HG02642 (cell line): ENCODE results near the gene NBPF11.
"Not testable (repeated sequence)": the region's sequence is repeated elsewhere in the genome, so short reads cannot be mapped to it uniquely, and the experiment has no call there.

Experiments used
- ATAC-seq: cut with Tn5 transposase; IDR thresholded peaks from one replicate; pipeline ENCODE4 v1.9.1; 2021; ENCODE audit warnings: mild to moderate bottlenecking; ENCODE audit not compliant: unreplicated experiment, poor library complexity

The NBPF11 gene, protein sequence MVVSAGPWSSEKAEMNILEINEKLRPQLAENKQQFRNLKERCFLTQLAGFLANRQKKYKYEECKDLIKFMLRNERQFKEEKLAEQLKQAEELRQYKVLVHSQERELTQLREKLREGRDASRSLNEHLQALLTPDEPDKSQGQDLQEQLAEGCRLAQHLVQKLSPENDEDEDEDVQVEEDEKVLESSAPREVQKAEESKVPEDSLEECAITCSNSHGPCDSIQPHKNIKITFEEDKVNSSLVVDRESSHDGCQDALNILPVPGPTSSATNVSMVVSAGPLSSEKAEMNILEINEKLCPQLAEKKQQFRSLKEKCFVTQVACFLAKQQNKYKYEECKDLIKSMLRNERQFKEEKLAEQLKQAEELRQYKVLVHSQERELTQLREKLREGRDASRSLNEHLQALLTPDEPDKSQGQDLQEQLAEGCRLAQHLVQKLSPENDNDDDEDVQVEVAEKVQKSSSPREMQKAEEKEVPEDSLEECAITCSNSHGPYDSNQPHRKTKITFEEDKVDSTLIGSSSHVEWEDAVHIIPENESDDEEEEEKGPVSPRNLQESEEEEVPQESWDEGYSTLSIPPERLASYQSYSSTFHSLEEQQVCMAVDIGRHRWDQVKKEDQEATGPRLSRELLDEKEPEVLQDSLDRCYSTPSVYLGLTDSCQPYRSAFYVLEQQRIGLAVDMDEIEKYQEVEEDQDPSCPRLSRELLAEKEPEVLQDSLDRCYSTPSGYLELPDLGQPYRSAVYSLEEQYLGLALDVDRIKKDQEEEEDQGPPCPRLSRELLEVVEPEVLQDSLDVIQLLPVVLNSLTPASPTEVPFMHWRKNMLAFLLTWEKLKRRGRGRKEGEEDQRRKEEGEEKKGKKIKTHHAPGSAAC

DNA sequence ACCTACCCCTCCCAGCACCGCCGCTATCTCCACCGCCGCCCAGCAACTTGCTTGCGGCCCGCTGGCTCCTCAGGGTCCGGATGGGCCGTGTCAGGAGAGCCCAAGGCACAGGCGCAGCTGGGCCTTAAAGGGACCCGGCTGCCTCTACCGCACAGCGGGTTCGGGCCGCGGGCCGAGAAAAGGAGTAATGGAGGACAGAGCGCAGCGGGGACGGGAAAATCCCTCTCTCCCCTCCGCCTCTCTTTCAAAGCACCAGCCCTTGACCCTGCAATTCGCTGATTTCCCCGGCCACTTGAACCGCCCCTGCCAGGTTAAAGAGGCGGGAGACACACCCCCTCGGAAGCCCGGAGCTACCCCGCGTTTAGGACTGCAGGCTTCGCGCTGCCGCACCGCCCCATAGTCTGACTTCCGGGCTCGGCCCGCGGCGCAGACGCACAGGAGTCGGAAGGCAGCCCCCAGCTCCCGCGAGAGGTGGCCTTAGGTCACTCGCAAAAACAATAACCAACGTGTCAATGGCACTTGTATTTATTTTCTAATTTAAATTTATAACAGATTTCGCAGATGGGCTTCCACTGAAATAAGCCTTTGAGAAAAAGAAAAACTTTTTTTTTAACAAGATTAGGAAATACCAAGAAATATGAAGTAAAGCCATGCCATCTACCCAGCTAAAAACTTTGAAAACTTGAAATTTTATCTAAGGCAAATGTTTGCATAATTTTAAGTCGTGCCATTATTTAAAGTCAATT lies at the start of gene NBPF11:
Gene NBPF11 (minus strand): TSS at position 371 of the 746 bp plus-strand sequence. CDS start 25,278 bp downstream, outside the sequence.
- ATAC-seq: peak; percentile 79

DNA sequence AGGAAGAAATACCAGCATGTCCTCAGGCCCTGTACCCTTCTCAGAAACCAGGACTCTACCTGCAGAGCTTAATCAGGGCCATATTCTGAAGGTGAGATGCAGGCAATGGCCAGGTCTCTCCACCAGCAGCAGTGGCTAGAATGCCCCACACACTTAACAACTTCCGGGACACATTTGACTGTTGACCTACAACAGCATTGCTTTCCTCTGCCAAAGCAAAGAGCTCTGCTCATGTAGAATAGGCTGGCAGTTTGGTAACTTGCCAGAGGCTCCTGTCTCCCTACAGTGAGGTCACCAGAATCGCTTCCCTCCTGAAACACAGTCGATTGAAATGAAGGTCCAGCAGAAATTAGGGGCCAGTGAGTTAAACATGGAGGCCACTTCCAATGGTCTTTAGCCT lies 45.3 kb upstream of the NBPF11 start:
- not testable (repeated sequence) for ATAC-seq

DNA sequence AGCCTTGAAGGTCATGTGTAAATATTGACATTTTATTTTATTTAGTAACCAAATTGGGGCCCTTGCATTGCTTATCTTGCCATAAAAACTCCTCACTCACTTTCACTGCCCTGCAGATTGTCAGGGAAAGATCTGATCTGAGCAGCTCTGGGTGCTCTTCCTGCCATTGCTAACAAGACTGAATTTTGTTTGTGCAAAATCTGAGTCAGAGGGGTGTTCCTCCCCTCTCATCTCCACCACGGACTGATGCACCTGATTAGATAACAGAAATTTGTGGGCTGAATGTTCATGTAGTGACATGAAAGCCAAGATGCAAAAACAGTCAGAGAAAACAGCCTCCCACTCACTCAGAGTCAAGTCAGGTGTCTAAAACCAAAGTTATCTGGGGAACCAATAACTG lies 44.9 kb upstream of the NBPF11 start:
- not testable (repeated sequence) for ATAC-seq

DNA sequence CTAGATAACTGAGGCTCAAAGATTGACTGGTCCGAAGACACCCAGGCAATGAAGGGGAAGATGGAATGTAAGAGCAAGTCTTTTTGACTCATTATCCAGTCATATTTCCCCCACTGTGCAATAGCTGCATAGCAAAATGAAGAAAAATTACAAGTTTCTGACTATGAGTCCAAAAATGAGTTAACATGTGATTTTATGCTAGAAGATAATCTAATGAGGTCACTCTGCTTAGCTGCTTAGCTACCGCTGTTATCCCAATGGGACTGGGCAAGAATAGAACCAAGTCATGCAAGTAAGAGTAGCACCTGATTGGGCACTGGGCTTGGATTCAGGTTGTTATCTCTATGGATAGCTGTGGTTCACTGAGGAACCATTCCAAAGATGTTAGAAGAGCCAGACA lies 43.0 kb upstream of the NBPF11 start:
- not testable (repeated sequence) for ATAC-seq

DNA sequence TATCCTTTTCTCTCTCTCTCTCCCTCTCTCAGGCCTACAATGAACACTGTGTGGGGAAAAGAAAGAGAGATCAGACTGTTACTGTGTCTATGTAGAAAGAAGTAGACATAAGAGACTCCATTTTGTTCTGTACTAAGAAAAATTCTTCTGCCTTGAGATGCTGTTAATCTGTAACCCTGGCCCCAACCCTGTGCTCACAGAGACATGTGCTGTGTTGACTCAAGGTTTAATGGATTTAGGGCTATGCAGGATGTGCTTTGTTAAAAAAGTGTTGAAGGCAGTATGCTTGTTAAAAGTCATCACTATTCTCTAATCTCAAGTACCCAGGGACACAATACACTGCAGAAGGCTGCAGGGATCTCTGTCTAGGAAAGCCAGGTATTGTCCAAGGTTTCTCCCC lies 36.7 kb upstream of the NBPF11 start:
- not testable (repeated sequence) for ATAC-seq

DNA sequence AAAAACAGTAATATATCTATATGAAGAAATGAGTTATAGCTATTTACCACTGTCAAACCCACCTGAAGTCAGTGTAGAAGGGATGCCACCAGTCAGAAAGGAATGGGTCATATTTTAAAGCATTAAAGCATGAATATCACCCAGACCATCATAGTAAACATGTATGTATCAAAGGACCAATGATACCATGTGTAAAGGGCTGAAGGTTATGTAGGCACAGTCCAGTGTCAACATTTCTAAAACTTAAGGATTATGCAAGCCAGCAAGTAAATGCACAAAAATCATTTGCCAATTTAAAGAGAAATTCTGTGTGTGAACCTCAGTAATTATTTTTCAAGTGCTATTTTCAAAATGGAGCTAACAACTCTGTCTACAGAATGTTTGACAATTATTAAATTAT lies 26.6 kb upstream of the NBPF11 start:
- not testable (repeated sequence) for ATAC-seq

DNA sequence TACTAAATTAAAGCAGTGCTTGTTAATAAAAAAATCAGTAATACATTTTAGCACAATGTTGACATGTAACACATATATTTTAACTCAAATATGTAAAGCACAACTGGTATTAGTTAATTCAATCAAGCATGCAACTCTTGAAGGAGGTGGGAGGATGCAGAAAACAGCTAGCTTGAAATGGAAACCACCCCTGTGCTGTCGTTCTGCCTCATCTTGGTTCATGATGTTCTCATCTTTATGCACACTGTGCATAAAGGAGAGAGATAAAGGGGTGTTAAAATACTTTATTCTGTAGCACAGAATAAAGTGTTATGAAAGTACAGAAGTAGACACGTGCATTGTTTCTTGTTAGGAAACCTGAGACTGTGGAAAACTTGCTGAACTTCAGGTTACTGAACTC lies 23.3 kb upstream of the NBPF11 start:
- ATAC-seq: not testable (repeated sequence)

DNA sequence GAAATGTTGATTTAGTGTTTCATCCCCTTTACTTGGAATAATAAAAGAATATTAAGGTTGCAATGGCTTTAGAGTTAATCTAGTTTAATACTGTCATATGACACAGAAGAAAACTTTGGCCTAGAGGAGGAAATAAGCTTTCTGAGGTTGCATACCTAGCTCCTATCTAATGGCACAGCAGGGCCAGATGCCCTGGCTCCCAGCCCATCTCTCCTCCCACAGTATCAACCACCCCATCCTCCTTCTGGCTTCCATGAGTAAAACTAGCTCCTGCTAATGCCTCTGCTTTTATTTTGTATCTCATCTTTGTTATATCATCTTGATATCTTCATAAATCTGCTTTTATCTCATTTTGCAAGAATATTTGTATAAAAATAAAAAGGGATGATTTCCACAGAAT lies 19.9 kb upstream of the NBPF11 start:
- not testable (repeated sequence) for ATAC-seq

DNA sequence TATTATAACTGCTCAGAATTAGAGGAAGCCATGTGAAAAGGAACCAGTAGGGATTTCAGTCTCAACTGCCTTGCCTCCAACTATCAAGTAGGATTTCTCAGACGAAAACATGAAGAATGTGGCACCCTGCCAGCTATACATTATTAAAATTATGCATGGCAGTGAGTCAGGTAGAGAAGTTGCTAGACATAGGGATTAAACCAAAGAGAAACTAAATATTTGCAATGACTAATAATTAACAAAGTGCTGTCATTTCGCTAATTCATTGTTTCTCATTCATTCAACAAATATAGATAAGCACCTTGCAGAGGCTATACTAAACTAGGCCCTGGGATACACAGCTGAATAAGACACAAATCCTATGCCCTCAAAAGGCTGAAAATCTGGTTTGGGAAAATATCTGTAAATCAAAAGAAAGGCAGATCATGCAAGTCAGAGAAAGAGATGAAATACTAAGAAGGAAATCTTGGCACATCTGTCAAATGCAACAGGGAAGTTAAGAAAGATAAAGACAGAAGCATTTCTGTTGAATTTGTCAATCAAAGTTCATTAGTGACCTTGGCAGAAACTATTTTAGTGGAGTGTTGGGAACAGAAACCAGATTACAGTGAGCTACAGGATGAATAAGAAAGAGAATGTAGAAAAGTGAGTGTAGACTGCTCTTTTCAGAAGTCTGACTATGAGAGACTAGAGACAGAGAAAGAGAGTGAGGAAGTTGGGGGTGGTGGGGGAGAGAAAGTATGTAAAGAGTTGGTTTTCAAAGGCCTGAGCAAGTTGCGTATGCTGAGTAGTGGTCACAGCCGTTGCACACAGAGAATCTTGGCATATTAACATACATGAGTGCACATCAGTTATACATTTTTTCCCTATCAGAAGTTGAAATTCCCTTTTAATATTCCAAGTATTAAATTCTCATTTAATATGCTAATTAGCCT lies 14.7 kb upstream of the NBPF11 start:
- ATAC-seq: no peak

DNA sequence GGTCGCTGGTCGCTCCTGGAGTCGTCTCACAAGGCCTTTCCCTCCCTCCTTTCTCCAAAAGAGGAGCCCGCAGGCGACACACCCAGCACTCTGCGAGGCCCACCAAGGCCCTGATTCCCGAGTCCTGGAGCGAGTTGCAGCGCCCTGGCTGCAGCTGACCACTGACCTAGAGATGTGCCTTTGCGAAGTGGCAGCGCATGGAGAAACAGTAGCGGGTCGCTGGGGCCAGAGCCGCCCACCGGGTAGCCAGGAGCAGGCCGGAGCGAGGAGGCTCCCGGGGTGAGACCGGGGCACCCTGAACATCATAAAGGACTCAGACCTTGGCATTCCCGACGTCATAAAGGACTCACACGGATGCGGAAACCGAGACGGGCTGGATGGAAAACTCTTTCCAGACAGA lies 10.3 kb upstream of the NBPF11 start:
- no peak for ATAC-seq

DNA sequence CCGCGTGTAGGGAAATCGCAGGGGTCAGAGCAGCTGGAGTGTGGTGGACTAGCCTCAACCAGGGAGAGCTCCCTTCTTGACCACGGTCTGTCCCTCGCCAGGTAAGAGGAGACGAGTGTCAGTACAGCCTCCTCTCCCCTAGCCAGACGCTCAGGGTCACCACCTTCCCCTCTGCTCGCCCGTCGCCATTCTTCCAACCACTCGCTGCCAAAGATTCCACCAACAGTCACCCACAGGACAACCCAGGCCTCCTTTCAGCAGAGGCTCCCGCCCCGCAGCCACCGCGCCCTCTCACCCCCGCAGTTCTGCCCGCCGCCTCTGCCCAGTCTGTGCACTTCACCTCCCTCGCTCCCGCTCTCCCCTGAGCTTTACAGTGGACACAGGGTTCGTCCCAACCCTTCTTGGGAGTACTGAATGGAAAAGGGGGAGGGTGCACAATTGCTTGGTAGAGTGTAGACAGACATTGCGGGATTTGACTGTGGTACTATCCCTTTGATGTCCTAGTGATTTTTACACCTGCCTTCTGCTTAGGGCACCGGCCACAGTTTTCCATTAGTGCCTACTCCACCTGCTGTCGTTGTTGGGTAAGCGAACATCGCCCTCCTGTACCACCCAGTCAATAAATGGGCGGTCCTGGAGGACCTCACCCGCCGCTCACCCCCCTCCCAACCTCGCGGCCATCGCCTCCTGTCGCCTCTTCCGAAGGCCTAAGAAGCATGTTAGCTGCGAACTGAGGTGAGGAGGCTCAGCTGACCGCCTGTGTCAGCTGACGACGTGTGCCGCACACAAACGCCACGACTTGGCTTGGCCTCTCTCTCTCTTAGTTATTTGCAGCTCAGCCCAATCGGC lies 9.2 kb upstream of the NBPF11 start:
- ATAC-seq: no peak

DNA sequence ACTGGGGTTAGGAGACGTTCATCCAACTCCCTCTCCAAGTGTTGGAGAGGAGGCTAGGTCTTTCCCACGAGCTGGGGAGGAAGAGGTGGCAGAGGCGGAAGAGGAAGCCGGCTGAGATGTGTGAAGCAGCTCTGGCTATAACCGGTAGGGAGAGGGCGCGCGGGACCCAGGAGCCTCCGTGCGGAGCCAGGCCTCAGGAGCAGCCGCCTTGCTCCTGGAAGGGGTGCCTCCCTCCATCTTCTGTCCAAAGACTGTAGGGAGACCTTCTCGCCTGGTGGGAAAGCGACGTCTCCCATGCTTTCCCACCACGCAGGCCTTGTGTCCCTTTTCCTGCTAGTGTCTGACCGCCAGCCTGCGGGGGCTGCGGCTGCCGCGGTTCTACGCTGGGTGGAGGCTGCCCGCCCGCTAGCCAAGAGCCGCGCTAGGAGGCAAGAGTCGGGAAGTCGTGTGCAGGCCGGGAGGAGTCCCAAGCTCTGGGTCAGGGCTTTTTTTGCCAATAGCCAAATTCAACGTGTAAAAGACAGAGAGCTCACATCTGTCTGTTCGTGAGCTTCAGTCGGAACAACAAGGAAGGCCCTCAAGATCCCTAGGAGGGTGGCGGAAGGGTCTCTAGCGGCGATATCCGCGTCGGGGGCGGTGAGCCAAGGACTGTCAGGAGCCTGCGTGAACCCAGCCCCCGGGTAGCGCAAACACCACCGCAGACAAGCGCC lies 8.4 kb upstream of the NBPF11 start:
- no peak for ATAC-seq

DNA sequence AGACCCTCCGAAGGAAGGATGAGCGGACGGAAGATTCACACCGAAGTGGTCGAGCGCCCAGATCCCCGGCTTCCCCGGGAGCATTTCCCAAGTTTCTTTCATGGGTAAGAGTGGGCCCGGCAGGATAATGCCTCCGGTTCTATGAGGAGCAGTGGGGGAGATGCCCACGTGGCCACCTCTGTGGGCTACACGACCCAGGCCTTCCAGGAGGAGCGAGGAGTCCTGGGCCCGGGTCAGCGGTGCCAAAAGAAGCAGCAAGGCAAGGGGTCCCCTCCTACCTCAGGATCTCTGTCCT lies 7.9 kb upstream of the NBPF11 start:
- no peak for ATAC-seq

DNA sequence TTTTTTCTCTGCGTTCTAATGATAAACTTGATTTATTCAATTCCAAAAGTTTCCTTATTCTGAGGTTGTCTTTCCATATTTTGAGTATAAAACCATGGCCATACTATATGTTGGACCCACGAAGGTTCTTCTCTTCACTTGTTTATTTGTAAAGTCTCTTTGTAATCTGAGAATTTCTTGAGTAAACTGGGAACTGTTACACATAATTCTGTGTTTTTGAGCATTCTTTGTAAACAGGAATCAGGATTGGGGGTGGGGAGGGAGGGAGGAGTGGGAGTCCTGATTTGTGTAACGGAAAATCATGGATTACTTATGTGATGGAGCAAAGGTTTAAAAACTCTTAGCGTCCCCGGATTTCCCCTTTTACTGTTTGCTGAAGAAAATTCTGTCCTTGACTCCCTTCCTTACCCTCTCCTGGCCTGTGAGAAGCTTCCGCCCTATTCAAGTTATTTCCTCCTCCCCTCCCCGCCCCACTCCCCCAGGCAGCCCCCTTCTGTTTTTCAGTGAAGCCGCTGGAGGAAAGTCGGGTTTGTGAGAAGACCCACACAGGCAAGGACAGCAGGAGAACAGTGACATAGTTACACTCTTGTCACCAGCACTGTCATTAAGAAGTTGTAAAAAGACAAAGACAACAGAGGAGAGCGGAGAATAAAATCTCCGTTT lies 6.4 kb upstream of the NBPF11 start:
- ATAC-seq: no peak

DNA sequence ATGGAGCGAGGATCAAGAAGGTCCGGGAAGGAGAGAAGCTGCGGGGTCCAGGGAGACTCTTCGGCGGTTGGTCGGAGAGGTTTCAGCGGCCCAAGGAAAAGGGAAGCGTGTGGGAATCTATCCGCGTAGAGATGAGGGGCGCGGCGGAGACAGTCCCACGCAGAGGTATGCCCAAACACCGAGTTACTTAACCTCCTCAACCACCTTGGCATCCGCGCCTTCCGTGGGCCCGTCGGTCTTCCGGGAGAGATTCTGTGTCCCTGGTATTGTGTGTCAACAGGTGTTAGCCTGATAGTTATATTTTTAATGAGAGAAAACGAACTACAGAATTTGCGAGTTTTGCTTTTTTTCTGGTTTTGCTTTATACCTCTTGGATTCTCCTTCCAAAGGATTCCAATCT lies 5.7 kb upstream of the NBPF11 start:
- not testable (repeated sequence) for ATAC-seq

DNA sequence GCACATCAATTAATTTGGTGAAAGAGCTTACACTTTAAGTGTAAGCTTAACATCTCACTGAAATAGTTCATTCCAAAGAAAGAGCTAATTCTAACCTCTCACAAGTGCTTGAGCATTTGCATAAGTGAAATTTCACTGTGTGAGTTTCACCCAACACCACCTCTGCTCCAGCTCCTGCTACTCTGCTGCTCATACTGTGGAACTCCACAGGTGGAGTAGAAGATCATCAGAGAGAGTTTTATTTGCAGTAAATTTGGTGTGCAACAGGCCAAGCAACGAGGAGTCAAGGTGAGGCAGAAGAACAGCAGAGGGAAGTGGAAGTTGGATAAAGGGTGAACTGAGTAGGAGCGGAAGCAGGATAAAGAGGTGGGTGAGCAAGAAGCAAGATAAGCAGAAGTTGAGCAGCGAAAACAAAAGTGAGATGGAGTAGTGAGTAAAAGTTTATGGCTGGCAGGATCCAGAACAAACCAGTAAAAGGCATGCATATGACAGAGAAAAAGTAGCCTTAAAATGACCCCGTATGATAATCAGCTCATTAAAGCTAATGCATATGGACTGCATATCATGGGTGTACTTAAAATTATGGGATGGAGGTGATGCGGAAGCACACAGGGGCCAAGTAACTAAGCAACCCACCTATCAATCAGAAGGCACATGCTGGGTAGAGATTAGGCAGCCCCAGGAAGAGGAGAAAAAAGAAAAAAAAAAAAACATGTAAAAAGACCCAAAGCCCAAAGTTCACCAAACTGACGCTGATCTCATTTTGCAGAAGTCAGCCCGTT lies 3.6 kb upstream of the NBPF11 start:
- peak; percentile 39 for ATAC-seq

DNA sequence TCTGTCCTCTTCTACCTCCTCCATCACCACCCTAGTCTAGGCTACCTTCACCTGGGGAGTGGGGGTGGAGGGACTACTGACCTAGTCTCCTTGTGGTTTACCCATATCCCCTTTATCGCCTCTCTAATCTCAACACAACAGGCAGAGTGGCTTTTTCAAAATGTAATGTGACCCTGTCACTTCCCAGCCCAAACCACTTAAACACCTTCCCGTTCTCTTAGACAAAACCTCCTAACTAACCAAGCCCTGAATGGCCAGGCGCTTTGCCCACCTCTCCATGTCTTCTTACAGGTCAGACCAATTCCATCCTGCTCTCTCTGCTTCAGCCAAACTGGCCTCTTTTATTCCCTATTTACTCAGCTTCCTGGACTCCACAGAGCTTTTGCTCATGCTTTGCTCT lies 714 bp upstream of the NBPF11 start:
- not testable (repeated sequence) for ATAC-seq
